Measurements from ENCODE around the gene ATP6V0A1.
"Not testable (repeated sequence)": the region's sequence is repeated elsewhere in the genome, so short reads cannot be mapped to it uniquely, and the experiment has no call there.

Gene ATP6V0A1

GRCh38 chr17:42548993-42549755 lies 90.5 kb downstream of the ATP6V0A1 start:
- no peak for TF ChIP-seq GATA3 (IDR thresholded peaks at IDR 0.05; ENCODE audit: low read depth, low read length)

GRCh38 chr17:42552736-42553135 lies 94.1 kb downstream of the ATP6V0A1 start, which contains the start of gene HSD17B1:
Gene HSD17B1 (plus strand): TSS chr17:42552923. CDS start chr17:42552934, 11 bp downstream.
- TF ChIP-seq GATA3, GATA2 (IDR thresholded peaks at IDR 0.05; ENCODE audit: low read depth, low read length): not testable (repeated sequence)

- no peak for TF ChIP-seq GATA3 (IDR thresholded peaks at IDR 0.05; ENCODE audit: low read depth, low read length)
- no peak for TF ChIP-seq GATA2 (IDR thresholded peaks at IDR 0.05; ENCODE audit: low read depth, low read length)
Measured at GRCh38 chr17:42553161-42553818, 94.6 kb downstream of the ATP6V0A1 start.

GRCh38 chr17:42553866-42554249 lies 95.2 kb downstream of the ATP6V0A1 start:
- TF ChIP-seq GATA3 (IDR thresholded peaks at IDR 0.05; ENCODE audit: low read depth, low read length) (no peak), GATA2 (IDR thresholded peaks at IDR 0.05; ENCODE audit: low read depth, low read length) (no peak)

GRCh38 chr17:42554250-42555121 lies 95.8 kb downstream of the ATP6V0A1 start:
- TF ChIP-seq GATA2 (IDR thresholded peaks at IDR 0.05; ENCODE audit: low read depth, low read length) (no peak), GATA3 (IDR thresholded peaks at IDR 0.05; ENCODE audit: low read depth, low read length) (no peak)

GRCh38 chr17:42555122-42555622 lies 96.5 kb downstream of the ATP6V0A1 start:
- TF ChIP-seq GATA2 (IDR thresholded peaks at IDR 0.05; ENCODE audit: low read depth, low read length) (no peak), GATA3 (IDR thresholded peaks at IDR 0.05; ENCODE audit: low read depth, low read length) (no peak)

- no peak for TF ChIP-seq GATA2 (IDR thresholded peaks at IDR 0.05; ENCODE audit: low read depth, low read length)
- no peak for TF ChIP-seq GATA3 (IDR thresholded peaks at IDR 0.05; ENCODE audit: low read depth, low read length)
Measured at GRCh38 chr17:42559075-42559474, 100.4 kb downstream of the ATP6V0A1 start.

GRCh38 chr17:42560246-42560645 lies 101.6 kb downstream of the ATP6V0A1 start:
- TF ChIP-seq GATA2 (IDR thresholded peaks at IDR 0.05; ENCODE audit: low read depth, low read length) (peak; percentile 33; the same call in 1 of the 2 replicates), GATA3 (IDR thresholded peaks at IDR 0.05; ENCODE audit: low read depth, low read length) (no peak)

GRCh38 chr17:42561897-42562387 lies 103.3 kb downstream of the ATP6V0A1 start, which contains the start of gene COASY:
Gene COASY (plus strand): TSS chr17:42562148. CDS start chr17:42562623, 475 bp downstream.
- no peak for TF ChIP-seq GATA3 (IDR thresholded peaks at IDR 0.05; ENCODE audit: low read depth, low read length)
- peak; percentile 15; the same call in 1 of the 2 replicates for TF ChIP-seq GATA2 (IDR thresholded peaks at IDR 0.05; ENCODE audit: low read depth, low read length)

- TF ChIP-seq GATA3 (IDR thresholded peaks at IDR 0.05; ENCODE audit: low read depth, low read length) (no peak), GATA2 (IDR thresholded peaks at IDR 0.05; ENCODE audit: low read depth, low read length) (no peak)
Measured at GRCh38 chr17:42562388-42563142, 103.9 kb downstream of the ATP6V0A1 start.

GRCh38 chr17:42563143-42563509 lies 104.4 kb downstream of the ATP6V0A1 start:
- no peak for TF ChIP-seq GATA2 (IDR thresholded peaks at IDR 0.05; ENCODE audit: low read depth, low read length)
- no peak for TF ChIP-seq GATA3 (IDR thresholded peaks at IDR 0.05; ENCODE audit: low read depth, low read length)

- TF ChIP-seq GATA2 (IDR thresholded peaks at IDR 0.05; ENCODE audit: low read depth, low read length) (no peak), GATA3 (IDR thresholded peaks at IDR 0.05; ENCODE audit: low read depth, low read length) (no peak)
Measured at GRCh38 chr17:42563543-42563942, 104.9 kb downstream of the ATP6V0A1 start.

- no peak for TF ChIP-seq GATA2 (IDR thresholded peaks at IDR 0.05; ENCODE audit: low read depth, low read length)
- no peak for TF ChIP-seq GATA3 (IDR thresholded peaks at IDR 0.05; ENCODE audit: low read depth, low read length)
Measured at GRCh38 chr17:42563950-42564349, 105.3 kb downstream of the ATP6V0A1 start.

Data from SH-SY5Y (cell line).